SH-SY5Y (cell line): ENCODE data around the gene GNA15.

Experiments used
- GATA2 ChIP-seq: IDR thresholded peaks from 2 replicates; pipeline ENCODE4 v1.6.1; 2011; ENCODE audit warnings: mild to moderate bottlenecking, low read depth, low read length
- GATA3 ChIP-seq: IDR thresholded peaks from 2 replicates; pipeline ENCODE4 v1.6.1; 2011; ENCODE audit warnings: low read depth, mild to moderate bottlenecking, low read length, moderate library complexity

GNA15 gene

DNA sequence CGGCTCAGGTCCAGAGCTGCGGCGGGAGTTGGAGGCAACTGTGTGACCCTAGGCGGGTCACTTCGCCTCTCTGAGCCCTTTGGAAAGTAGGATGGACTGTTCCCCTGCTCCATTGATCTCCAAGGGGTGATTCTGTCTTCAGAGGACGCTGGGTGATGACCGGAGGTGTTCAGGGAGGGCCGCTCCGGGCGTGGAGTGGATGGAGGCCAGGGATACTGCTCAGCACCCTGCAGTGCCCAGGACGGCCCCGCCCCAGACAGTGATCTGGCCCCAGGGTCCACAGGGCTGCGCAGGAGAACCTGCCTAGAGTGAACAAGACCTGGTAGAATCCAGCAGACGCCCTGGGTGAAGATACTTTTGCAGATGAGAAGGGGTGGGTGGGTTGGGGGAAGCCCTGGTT is 56.9 kb downstream of the GNA15 start:
- TF ChIP-seq GATA3 (no peak), GATA2 (no peak)

DNA sequence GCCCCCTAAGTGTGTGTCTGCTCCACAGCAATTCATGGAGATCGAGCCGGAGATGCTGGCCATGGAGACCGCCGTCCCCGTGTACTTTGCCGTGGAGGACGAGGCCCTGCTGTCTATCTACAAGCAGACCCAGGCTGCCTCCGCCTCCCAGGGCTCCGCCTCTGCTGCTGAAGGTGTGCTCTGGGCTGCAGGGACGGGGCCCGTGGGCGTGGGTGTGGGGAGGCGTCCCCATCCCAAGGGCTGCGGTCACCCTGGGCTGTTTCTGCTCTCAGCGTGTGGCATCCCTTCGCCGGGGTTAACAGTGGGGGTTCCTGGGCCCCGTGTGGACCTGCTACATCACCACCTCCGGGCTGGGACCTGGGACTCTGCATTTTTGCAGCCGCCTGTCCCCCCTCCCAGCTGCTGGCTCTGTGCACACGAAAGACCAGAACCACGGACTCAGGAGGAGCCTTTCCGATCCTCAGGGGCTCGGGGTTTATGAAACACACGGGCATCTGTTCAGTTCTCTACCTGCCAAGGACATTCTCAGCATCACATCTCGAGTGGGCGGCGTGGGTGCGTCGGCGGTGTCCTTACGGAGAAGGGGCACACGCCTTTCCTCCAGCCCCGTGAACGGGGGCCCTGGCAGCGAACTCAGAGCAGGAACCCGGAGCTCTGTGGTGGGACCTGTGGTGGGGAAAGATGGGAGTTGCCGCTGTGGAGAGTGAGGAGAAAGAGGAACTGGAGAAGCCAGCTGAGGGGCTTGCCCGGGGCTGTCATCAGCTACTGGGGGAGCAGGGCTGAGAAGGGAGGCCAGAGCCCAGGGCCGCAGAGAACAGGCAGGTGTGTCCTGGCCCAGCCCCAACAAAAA is 57.6 kb downstream of the GNA15 start:
- no peak for TF ChIP-seq GATA3
- TF ChIP-seq GATA2, result no peak

DNA sequence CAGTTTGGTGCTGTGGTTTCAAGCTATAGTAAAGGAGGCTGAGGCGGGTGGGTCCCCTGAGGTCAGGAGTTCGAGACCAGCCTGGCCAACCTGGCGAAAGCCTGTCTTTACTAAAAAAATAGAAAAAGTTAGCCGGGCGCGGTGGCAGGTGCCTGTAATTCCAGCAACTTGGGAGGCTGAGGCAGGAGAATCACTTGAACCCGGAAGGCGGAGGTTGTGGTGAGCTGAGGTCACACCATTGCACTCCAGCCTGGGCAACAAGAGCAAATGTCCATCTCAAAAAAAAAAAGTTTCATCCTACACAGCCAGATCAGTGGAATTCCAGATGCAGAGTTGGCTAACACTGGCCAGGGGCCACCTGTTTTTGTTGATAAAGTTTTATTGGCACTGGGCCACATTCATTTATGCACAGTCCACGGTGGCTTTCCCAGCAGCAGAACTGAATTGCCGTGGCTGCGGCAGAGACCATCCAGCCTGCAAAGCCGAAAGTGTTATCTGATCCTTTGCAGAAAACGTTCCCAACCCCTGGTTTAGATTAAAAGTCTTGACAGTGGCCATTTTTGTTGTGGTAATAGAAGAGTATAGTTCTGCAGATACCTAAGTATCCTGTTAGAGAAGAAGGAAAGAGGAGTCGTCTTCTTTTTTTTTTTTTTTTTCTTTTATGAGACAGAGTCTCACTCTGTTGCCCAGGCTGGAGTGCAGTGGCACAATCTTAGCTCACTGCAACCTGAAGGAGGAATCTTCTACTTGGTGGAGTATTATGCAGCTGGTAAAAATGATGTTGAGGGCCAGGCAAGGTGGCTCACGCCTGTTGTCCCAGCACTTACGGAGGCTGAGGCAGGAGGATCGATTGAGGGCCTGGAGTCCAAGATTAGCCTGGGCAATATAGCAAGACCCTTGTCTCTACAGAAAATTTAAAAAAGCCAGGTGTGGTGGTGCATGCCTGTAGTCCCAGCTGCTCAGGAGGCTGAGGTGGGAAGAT is 58.6 kb downstream of the GNA15 start:
- 0 out of 2 replicates have a peak, but pooled peaks have one; percentile 15 for TF ChIP-seq GATA2
- TF ChIP-seq GATA3, result no peak

DNA sequence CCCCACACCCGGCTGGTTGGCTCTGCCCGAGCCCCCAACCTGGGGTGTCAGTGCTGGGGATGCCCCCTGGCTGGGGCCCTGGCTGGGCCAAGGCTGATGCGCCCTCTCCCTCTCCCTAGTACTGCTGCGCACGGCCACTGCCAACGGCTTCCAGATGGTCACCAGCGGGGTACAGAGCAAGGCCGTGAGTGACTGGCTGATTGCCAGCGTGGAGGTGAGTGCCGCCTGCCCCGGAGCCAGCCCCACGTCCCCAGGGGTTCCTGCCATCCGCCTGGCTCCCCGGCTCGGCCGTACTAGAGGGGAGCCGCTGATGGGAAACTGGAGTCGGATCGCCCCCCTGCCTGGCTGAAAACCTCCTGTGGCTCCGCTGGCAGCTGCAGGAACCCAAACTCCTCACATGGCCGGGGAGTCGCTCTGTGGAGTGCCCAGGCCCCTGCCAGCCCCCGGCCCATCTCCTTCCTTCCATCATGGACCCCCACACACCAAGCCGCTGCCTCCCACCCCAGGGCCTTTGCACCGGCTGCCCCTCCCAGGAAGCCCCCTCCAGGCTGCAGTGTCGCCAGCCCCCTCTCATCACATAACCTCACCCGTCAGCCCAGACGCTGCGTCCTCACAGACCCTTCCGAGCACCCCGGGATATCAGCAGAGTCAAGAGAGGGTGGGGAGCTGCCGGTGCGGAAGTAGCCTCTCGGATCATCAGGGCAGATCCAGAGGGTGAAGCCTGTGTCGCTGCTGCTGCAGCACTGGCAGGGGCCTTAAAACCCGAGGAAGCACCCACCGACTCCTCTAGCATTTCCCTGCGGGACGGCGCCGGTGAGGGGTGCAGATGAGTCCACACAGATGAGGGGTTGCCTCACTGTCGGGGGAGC is 60.5 kb downstream of the GNA15 start:
- no peak for TF ChIP-seq GATA3
- TF ChIP-seq GATA2, result no peak

DNA sequence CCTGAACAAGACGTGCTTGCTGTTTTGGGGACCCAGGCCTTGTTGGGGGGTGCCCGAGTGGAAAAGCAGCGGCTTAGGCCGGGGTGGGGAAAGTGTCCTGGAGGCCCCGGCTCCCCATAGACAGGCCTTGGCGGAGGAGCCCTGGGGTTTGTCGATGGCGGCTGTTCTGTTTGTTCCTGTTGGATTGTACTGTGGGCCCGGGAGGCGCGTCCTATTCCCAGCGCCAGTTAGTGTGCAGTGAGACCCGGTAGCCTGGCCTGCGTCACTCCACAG is 61.0 kb downstream of the GNA15 start:
- TF ChIP-seq GATA3, result no peak
- no peak for TF ChIP-seq GATA2

DNA sequence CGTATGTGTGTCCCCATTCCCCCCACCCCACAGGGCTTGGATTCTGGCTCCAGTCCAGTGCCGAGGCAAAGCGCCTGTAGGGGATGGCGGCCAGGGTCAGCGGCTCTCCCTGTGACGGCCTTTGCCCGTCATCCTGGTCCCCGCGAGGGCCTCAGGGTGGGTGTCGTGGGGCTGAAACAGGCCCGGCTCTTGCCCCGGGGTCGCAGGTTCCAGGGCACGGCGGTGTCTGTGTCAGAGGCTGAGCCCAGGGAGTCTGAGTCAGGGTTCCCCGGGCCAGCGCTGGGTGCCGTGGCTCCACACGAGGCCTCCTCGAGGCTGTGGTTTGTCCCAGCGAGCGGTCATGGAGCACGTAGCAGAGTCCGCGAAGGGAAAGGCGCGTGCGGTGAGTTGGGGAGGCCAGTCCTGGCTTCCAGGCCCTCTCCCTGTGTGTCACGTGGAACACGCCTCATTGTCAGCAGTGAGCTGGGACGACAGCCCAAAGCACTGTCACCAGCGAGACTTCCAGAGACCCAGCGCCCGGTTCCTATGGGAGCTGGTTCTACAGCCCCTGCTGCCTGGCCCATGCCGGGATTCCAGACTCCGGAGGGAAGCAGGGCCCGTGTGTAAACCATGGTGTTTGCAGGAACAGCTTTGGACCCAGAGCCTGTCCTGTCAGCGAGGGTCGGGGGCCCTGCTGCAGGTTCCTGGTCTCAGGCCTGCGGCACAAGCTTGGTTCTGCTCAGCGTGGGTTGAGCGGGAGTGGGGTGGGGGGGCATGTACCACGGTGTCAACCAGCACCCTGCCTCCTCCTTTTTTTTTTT is 63.3 kb downstream of the GNA15 start:
- TF ChIP-seq GATA2 (no peak), GATA3 (no peak)

DNA sequence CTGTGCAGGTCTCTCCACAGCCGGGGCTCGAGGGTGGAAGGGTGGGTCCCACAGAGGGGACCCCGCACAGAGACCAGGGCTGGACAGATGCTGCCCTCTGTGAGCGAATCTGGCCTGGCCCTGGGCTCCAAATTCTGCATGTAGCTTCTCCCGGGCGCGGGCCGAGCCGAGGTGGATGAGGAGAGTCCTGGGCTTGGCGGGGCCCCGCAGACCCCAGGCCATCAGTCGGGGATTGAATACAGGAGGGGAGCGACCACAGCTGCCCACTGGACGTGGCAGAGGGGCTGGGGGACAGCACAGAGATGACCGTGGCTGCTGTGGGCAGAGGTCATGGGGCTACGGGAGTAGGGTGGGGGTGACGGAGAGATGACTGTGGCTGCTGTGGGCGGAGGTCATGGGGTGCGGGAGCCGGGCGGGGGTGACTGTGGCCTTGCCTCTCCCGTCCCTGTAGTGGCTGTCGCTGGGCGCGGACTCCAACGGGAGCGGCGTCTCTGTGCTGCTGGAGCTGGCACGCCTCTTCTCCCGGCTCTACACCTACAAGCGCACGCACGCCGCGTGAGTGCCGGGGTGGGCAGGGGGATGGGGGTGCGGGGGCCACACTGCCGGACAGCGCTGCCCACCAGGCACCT is 65.4 kb downstream of the GNA15 start:
- TF ChIP-seq GATA2 (no peak), GATA3 (no peak)

DNA sequence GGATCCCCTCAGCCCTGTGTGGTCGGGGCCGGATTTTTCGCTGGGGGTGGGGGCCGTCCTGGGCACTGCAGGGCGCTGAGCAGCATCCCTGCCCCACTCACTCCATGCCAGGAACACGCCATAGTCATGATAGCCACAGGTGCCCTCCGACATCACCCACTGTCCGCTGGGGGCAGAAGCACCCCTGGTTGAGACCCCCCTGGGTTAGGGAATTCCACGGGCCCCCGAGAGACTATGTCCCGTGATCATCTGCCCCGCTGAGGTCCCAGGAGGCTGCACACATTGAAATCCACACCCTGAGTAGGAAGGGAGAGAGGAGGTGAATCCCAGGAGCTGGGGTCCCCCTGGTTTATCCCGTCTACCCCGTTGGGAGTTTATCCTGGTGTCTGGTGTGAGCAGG is 66.1 kb downstream of the GNA15 start:
- TF ChIP-seq GATA2 (no peak), GATA3 (no peak)

DNA sequence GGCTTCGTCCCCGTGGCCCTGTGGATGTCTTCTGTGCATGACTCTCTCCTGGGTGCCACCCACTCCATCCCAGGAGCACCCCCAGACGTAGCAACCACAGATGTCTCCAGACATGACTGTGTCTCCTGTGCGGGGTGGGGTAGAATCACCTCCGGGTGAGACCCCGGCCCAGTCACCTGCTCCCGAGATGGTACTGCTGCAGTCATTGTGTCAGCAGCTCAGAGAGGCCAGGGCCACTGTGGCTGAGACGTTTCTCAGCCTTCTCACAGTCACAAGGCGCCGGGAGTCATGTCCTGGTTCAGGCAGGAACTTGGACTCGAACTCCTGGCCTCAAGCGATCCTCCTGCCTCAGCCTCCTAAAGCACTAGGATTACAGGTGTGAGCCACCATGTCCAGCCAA is 66.5 kb downstream of the GNA15 start:
- TF ChIP-seq GATA2 (no peak), GATA3 (no peak)

DNA sequence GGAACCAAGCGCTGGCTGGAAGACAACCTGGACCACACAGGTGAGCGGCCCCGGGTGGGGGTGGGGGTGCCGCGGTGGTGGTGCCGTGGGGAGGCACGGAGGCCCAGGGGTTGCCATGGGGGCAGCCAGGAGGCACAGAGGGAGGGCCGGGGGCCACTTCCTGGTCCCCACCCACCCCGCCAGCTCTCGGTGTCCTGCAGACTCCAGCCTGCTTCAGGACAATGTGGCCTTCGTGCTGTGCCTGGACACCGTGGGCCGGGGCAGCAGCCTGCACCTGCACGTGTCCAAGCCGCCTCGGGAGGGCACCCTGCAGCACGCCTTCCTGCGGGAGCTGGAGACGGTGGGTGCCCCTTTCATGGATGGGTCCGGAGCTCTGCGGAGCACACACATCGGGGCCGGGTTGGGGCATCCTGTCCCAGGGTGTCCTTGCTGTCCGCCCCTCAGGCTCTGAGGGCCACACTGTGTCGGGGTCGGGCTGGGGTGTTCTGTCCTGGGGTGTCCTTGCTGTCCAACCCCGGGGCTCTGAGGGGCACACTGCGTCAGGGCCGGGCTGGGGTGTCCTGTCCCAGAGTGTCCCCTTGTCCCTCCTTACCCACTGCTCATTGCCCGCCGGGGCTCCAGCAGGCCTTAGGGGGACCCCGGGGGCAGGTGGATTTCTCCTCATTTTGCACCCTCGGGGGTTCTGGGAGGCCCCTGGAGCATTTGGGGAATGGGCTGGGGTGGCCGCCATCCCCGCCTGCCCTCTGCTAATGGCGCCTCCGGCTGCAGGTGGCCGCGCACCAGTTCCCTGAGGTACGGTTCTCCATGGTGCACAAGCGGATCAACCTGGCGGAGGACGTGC is 68.2 kb downstream of the GNA15 start:
- no peak for TF ChIP-seq GATA2
- TF ChIP-seq GATA3, result no peak

DNA sequence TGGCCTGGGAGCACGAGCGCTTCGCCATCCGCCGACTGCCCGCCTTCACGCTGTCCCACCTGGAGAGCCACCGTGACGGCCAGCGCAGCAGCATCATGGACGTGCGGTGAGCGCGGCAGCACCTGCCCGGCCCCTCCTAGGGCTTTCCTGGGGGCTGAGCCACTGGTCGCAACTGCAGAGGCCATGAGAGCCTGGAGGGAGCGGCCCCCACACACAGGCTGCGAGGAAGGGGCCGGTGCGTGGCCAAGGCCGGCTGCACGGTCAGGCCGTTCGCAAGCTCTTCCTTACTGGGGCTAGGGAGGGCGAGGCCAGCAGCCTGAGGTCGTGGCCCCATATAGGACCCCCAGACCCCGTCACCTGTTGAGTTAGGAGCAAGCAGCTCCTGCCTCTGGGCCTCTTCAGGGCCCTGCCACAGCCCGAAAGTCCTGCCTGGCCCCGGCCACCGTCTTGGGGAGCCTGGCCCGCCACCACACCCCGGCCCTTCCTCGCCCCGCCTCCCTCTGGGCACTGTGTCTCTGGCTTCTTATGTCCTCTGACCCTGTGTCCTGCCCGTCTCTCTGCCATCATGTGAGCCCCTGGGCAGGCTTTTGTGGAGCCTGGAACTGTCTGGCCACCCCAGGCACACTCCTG is 68.9 kb downstream of the GNA15 start:
- no peak for TF ChIP-seq GATA3
- TF ChIP-seq GATA2, result no peak
